ENCODE measurements around the gene UCP2. TPM values are rescaled to one million over a fixed set of nuclear protein-coding genes. Genes with fewer than 3 reads are reported as not detected.
"Not testable (repeated sequence)": the region's sequence is repeated elsewhere in the genome, so short reads cannot be mapped to it uniquely, and the experiment has no call there.

The UCP2 gene
- total RNA-seq, 6 experiments from 2014 or later, result 6.4 to 9.9 (median 8.0) TPM

DNA sequence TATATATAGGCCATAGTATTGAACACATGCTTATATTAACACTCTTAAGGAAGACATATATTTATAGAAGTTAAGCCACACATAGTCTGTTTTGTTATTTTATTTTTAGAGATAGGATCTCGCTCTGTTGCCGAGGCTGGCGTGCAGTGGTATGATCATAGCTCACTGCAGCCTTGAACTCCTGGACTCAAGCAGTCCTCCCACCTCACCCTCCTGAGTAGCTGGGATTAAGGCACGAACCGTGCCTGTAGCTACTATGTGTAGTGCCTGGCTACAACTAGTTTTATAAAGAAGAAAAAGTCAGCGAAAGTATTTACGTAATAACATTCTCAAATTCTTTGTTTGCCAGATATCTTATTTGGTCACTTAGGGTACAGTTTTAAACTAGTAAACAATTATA, 5.6 kb upstream of the UCP2 start:
- no peaks in the 10 kb centered on the region for H3K36me3 Mint-ChIP-seq (ENCODE audit: low read depth)
- H3K4me3 Mint-ChIP-seq, result no peak overlapping the region
- no peak overlapping the region for H3K27ac Mint-ChIP-seq
- TF ChIP-seq, protein P1, sequence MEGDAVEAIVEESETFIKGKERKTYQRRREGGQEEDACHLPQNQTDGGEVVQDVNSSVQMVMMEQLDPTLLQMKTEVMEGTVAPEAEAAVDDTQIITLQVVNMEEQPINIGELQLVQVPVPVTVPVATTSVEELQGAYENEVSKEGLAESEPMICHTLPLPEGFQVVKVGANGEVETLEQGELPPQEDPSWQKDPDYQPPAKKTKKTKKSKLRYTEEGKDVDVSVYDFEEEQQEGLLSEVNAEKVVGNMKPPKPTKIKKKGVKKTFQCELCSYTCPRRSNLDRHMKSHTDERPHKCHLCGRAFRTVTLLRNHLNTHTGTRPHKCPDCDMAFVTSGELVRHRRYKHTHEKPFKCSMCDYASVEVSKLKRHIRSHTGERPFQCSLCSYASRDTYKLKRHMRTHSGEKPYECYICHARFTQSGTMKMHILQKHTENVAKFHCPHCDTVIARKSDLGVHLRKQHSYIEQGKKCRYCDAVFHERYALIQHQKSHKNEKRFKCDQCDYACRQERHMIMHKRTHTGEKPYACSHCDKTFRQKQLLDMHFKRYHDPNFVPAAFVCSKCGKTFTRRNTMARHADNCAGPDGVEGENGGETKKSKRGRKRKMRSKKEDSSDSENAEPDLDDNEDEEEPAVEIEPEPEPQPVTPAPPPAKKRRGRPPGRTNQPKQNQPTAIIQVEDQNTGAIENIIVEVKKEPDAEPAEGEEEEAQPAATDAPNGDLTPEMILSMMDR (IDR thresholded peaks at IDR 0.05), result no peak
- DNase-seq, result no peak
- peaks cover 9% of the 10 kb centered on the region for H3K4me1 Mint-ChIP-seq (ENCODE audit: low read depth)
- no peaks in the 10 kb centered on the region for H3K9me3 Mint-ChIP-seq
- H3K27me3 Mint-ChIP-seq (ENCODE audit: insufficient read depth), result peaks cover 3% of the 10 kb centered on the region

DNA sequence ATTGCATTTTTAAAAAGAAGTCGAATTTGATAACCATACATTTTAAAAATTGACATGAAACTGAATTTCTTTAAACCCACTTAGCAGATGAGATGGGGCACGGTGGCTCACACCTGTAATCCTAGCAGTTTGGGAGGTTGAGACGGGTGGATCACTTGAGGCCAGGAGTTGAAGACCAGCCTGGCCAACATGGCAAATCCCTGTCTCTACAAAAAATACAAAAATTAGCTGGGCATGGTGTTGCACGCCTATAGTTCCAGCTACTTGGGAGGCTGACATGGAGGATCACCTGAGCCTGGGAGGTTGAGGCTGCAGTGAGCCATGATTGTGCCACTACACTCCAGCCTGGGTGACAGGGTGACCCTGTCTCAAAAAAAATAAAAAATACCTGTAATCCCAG, 3.0 kb upstream of the UCP2 start:
- not testable (repeated sequence) for DNase-seq; H3K4me3 Mint-ChIP-seq; H3K9me3 Mint-ChIP-seq; H3K27ac Mint-ChIP-seq; H3K36me3 Mint-ChIP-seq (ENCODE audit: low read depth); H3K27me3 Mint-ChIP-seq (ENCODE audit: insufficient read depth)
- H3K4me1 Mint-ChIP-seq (ENCODE audit: low read depth), result peaks cover 28% of the 10 kb centered on the region

DNA sequence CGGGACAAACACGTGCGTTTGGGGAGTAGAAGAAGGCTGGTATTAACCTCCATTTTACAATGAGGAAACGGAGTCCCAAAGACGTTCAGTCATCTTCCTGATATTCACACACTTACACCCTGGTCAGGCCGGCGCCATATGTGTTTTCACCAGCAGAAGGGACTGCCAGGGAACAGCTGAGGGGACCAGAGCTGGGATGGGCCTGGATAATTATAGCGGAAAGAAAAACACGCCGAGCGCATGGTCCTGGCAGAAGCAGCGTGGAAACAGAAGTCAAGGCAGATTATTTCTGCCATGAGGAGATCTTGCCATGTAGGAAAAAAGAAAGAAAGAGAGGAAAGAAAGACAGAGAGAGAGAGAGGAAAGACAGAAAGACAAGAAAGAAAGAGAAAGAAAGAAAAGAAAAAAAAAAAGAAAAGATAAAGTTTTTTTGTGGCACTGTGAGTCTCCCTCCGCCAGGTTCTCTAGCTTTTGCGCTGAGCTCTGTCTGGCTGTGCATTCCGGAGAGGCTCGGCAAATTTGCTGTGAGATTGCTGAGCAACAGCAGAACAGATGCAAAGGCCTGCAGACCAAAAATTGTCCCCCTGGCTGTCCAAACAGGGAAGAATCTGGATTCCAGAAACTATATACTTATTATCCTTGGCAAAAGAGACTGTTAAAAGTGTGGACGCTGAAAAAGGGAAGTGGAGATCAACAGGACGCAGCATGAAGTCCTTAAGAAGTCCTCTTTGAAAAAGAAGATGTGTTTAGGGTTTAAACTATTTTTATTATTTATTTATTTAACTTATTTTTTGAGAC, 1.3 kb upstream of the UCP2 start:
- peaks cover 7% of the 10 kb centered on the region for H3K27me3 Mint-ChIP-seq (ENCODE audit: insufficient read depth)
- H3K4me3 Mint-ChIP-seq, result peak overlapping the region; percentile 92
- H3K27ac Mint-ChIP-seq, result peak overlapping the region; percentile 93
- no peaks in the 10 kb centered on the region; the same call in 1 of the 2 replicates for H3K36me3 Mint-ChIP-seq (ENCODE audit: low read depth)
- peaks cover 40% of the 10 kb centered on the region for H3K4me1 Mint-ChIP-seq (ENCODE audit: low read depth)
- TF ChIP-seq, protein P1 (IDR thresholded peaks at IDR 0.05), result no peak
- no peak for DNase-seq
- H3K9me3 Mint-ChIP-seq, result no peaks in the 10 kb centered on the region

DNA sequence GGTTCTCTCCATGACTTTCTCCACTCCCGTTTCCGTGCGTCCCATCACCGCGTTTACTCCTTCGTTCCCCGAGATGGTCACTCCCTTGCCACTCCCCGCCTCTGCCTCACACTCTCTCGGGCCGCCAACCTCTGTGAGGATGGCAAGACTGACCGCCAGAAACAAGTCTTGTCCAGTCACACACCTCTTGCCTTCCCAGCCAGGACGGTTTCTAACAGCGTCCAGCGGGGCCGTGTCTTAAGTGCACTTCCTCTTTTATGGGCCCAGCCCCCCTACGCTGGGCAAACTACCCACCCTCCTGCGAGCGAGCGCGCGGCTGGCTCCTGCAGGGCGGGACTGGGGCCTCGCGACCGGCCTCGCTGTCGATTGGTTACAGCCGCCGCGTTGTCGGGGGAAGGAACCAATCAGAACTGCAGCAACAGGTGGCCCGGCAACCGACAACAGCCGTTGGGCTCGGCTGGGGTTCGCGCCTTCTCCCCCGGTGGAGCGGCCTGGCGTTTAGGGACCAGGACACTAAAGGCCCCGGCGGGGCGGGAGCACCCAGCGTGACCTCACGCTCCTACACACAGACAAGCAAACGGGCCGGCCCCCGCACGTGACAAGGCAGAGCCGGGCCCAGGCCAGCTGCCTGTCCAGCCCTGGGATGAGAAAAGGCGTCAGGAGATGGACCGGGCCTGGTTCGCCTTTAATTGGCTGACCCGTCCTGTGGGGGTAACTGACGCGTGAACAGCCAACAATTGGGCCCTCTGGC, 522 bp upstream of the UCP2 start:
- H3K4me3 Mint-ChIP-seq, result peak overlapping the region; percentile 92
- peaks cover 46% of the 10 kb centered on the region for H3K4me1 Mint-ChIP-seq (ENCODE audit: low read depth)
- peak; percentile 77 for DNase-seq
- no peaks in the 10 kb centered on the region for H3K9me3 Mint-ChIP-seq
- peak overlapping the region; percentile 93 for H3K27ac Mint-ChIP-seq
- peaks cover 7% of the 10 kb centered on the region for H3K27me3 Mint-ChIP-seq (ENCODE audit: insufficient read depth)
- H3K36me3 Mint-ChIP-seq (ENCODE audit: low read depth), result no peaks in the 10 kb centered on the region; the same call in 1 of the 2 replicates
- TF ChIP-seq, protein P1 (IDR thresholded peaks at IDR 0.05), result no peak

DNA sequence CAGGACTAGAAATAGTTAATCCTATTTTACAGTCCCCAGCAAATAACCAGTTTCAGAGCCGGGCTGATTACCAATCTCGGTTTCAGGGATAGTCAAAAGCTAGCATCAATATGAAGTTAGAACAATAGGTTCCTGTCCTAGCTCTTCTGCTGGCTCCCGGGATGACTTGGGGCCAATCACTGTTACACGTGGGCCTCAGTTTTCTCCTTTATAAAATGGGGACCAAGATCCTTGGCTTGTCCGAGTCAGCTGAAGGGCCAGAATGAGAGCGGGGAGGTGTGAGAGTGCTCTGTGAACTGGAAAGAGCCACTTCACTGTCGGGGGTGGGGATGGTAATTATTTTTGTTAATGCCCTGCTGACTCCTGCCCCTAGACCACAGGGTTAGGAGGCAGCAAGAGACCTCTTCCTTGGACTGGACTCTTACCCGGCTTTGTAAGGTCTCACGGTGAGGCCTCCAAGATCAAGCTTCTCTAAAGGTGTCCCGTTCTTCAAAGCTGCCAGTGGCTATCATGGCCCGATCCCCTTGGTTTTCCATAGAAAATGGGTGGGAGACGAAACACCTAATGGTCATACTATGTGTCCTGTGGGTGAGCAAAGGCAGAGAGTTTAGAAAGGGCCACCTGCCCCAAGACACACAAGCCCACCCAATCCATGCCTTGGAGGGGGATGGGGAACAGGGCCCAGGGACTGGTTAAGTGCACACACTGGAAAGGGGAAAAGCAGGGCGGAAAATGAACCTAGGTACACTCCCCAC, 1.4 kb downstream of the UCP2 start:
- TF ChIP-seq, protein P1 (IDR thresholded peaks at IDR 0.05), result no peak
- peak overlapping the region; percentile 92; the same call in 1 of the 2 replicates for H3K4me3 Mint-ChIP-seq
- H3K36me3 Mint-ChIP-seq (ENCODE audit: low read depth), result no peaks in the 10 kb centered on the region; the same call in 1 of the 2 replicates
- H3K4me1 Mint-ChIP-seq (ENCODE audit: low read depth), result peaks cover 46% of the 10 kb centered on the region
- no peaks in the 10 kb centered on the region for H3K9me3 Mint-ChIP-seq
- no peak for DNase-seq
- peaks cover 8% of the 10 kb centered on the region for H3K27me3 Mint-ChIP-seq (ENCODE audit: insufficient read depth)
- H3K27ac Mint-ChIP-seq, result no peak overlapping the region
